PFSK-1 (cell line): ENCODE measurements around the gene SLC2A4.

Experiments used
- FOXP2 ChIP-seq: optimal IDR thresholded peaks from 2 replicates; pipeline ENCODE3; 2011; ENCODE audit warnings: borderline replicate concordance, control low read depth, inconsistent platforms; ENCODE audit not compliant: insufficient read depth; ENCODE audit errors: extremely low read length, extremely low read depth
- POLR2AphosphoS5 ChIP-seq: IDR thresholded peaks from 2 replicates; pipeline ENCODE4 v1.6.1; 2012; ENCODE audit warnings: low read depth, mild to moderate bottlenecking, control low read depth, low read length, moderate library complexity
- SIN3A ChIP-seq: IDR thresholded peaks from 2 replicates; pipeline ENCODE4 v1.6.1; 2012; ENCODE audit warnings: mild to moderate bottlenecking, low read length, moderate library complexity, borderline replicate concordance; ENCODE audit not compliant: insufficient read depth
- TAF1 ChIP-seq: IDR thresholded peaks from 2 replicates; pipeline ENCODE4 v1.6.1; 2012; ENCODE audit warnings: low read length, control low read depth, borderline replicate concordance; ENCODE audit not compliant: insufficient read depth
- TF ChIP-seq, protein P1 (sequence below), 2 experiments: IDR thresholded peaks; 2 replicates each; pipeline versions ENCODE4 v1.6.1 to v1.8.0; 2011 to 2012; ENCODE audit warnings: low read depth in 2 of 2, low read length in 2 of 2, control low read depth in 1 of 2, inconsistent platforms in 1 of 2, mild to moderate bottlenecking in 1 of 2, moderate library complexity in 1 of 2; ENCODE audit not compliant: insufficient read depth in 1 of 2

The SLC2A4 gene

DNA sequence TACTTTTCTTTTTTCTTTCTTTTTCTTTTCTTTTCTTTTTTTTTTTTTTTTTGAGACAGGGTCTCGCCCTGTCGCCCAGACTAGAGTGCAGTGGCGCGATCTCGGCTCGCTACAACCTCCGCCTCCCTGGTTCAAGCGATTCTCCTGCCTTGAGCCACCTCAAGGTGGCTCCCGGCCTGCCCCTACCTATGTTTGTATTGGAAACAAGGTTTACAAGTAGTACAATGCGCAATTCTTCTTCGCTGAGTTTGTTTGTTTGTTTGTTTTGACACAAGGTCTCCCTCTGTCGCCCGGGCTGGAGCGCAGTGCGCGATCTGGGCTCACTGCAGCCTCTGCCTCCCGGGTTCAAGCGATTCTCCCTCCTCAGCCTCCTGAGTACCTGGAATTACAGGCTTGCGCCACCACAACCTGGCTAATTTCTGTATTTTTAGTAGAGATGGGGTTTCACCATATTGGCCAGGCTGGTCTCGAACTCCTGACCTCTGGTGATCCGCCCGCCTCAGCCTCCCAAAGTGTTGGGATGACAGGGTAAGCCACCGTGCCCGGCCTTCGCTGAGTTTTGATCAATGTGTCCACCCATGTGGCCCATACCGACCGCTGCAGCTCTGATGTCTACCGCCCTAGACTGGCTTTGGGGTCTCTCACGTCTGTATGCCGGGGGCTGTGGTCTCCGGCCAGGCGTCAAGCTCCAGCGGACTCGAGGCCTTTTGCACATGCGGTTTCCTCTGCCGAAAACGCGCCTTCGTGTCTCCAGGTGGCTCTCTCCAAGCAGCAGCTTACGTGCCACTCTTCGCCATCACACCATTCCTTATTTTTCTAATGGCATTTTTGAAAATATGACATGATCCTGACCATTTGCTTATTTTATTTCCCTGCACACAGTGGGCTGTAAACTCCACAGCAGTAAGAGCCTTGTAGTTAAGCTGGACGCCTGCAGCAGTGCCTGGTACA, 14.0 kb downstream of the SLC2A4 start:
- TF ChIP-seq, protein P1, sequence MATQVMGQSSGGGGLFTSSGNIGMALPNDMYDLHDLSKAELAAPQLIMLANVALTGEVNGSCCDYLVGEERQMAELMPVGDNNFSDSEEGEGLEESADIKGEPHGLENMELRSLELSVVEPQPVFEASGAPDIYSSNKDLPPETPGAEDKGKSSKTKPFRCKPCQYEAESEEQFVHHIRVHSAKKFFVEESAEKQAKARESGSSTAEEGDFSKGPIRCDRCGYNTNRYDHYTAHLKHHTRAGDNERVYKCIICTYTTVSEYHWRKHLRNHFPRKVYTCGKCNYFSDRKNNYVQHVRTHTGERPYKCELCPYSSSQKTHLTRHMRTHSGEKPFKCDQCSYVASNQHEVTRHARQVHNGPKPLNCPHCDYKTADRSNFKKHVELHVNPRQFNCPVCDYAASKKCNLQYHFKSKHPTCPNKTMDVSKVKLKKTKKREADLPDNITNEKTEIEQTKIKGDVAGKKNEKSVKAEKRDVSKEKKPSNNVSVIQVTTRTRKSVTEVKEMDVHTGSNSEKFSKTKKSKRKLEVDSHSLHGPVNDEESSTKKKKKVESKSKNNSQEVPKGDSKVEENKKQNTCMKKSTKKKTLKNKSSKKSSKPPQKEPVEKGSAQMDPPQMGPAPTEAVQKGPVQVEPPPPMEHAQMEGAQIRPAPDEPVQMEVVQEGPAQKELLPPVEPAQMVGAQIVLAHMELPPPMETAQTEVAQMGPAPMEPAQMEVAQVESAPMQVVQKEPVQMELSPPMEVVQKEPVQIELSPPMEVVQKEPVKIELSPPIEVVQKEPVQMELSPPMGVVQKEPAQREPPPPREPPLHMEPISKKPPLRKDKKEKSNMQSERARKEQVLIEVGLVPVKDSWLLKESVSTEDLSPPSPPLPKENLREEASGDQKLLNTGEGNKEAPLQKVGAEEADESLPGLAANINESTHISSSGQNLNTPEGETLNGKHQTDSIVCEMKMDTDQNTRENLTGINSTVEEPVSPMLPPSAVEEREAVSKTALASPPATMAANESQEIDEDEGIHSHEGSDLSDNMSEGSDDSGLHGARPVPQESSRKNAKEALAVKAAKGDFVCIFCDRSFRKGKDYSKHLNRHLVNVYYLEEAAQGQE (IDR thresholded peaks at IDR 0.05; ENCODE audit: insufficient read depth in 1 of 2, low read depth in 2 of 2, low read length in 2 of 2), result no peak
- TF ChIP-seq TAF1 (no peak), SIN3A (no peak)

DNA sequence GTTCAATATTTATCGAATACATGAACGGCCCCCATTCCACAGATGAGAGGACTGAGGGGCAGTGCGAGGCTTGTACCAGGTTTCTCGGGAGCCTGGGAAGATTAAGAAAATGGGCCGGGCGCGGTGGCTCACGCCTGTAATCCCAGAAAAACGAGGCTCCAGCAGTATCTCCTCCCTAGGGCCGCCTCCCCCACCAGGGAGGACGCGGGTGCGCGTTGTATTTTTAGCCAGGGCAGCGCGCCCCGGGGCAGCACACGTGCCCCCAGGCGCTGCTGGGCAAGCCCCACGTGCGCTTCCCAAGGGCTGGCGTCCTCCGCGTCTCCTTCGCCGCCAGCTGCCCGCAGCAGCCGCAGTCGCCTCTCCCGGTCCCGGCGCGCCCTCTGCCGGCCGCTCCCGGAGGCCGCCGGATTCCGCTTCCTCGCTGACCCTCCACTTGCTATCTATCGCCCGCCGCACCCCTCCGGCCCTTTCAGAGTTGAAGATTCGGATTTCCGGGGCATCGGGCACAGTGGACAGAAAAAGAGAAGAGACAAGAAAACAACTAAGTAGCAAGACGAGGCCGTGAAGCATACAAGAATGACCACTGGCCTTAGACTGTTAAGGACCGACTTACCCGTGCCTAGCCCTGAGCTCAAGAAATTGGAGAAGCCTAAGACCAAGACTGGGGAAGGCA, 14.8 kb downstream of the SLC2A4 start:
- TF ChIP-seq TAF1, result no peak
- TF ChIP-seq, protein P1 (IDR thresholded peaks at IDR 0.05; ENCODE audit: insufficient read depth in 1 of 2, low read depth in 2 of 2, low read length in 2 of 2), result no peak
- TF ChIP-seq SIN3A, result 0 out of 2 replicates have a peak, but pooled peaks have one; percentile 48
- no peak for TF ChIP-seq POLR2AphosphoS5
- TF ChIP-seq FOXP2, result peak; percentile 85

DNA sequence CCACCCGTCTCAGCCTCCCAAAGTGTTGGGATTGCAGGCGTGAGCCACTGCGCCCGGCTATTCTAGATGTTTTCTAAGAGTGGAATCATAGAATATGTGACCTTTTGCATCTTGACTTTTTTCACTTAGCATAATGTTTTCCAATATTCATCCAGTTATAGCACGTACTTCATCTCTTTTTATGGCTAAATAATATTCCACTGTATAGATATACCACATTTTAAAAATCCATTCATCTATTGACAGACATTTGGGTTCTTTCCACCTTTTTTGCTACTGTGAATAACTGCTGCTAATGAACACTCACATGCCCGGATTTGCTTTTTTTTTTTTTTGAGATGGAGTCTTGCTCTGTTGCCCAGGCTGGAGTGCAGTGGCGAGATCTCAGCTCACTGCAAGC, 22.7 kb downstream of the SLC2A4 start:
- TF ChIP-seq SIN3A (no peak), POLR2AphosphoS5 (no peak), FOXP2 (no peak), TAF1 (no peak)
- TF ChIP-seq, protein P1 (IDR thresholded peaks at IDR 0.05; ENCODE audit: insufficient read depth in 1 of 2, low read depth in 2 of 2, low read length in 2 of 2), result no peak

DNA sequence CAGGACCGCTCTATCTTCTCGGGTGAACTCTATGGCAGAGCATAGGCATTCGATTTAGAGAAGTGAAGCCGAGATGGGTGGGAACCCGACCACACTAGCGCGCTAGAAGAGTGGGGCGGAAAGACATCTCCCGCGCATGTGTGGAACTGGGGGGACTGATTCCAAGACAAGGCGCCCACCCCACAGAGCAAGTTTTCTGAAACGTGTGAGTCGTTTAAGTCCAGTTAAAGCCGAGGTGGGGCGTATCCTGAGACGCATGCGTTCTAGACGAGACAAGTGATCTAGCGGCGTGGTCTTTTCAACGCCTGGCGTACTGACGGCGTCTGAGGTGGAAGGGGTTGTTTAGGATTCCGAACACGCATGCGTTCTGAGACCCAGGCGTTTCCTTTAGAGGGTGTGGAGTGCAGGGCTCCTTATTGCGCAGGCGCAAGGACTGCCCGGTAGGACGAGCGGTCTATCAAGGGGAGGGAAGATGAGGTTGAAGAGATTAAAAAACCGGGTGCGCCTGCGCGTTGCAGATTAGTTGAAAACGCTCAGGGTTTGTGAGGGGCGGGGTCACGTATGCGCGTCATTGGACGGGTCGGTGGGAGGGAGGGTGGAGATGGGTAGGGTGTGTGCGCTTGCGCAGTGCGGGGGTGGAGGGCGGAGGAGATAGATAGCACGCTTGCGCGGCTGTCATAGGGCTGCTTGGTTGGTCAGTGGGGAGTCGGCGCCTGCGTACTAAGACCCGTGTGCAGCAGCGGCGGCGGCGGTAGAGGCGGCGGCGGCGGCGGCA, 25.6 kb downstream of the SLC2A4 start, which contains the start of gene EIF5A:
EIF5A (plus strand) TSS at position 718 of the 775 bp plus-strand sequence. CDS start 2,008 bp downstream, outside the sequence.
- TF ChIP-seq FOXP2 (no peak), POLR2AphosphoS5 (peak; percentile 79; the same call in 1 of the 2 replicates), TAF1 (peak; percentile 76), SIN3A (no peak)
- TF ChIP-seq, protein P1 (IDR thresholded peaks at IDR 0.05; ENCODE audit: insufficient read depth in 1 of 2, low read depth in 2 of 2, low read length in 2 of 2), result peak in 1 of 2 experiments; percentile 5; a peak in 2 of 4 replicates
